Left cardiac atrium (tissue), 4 donors: ENCODE data around the gene BANF2. TPM values are rescaled to one million over a fixed set of nuclear protein-coding genes. Genes with fewer than 3 reads are reported as not detected.
A peak's percentile ranks its signal among the peaks of the same experiment; 100 is the strongest.
"Not testable (repeated sequence)": the region's sequence is repeated elsewhere in the genome, so short reads cannot be mapped to it uniquely, and the experiment has no call there.

Experiments used
- ATAC-seq, 2 donors: fragments of 200-7000 bp; cut with Tn5 transposase; one replicate each; pipeline ENCODE4 v1.9.1; 2020; ENCODE audit warnings: mild to moderate bottlenecking in 2 of 2, moderate library complexity in 2 of 2
- DNase-seq: peaks from one replicate; pipeline ENCODE4 v3.0.0-alpha.2; 2020
- intact Hi-C, 2 donors: fragments of 100-400 bp; cut with DNase I; formaldehyde crosslinking; loops; one replicate each; pipeline versions ENCODE4 v1.14.1 to v1.15.1; 2022 to 2023
- long read RNA-seq: library from polyadenylated mRNA; unstranded; transcript quantifications from one replicate; pipeline ENCODE4 v2.0.0, GENCODE V29; 2021
- total RNA-seq, 2 donors: library from RNA; stranded (reverse); fragmentation: NEBNext Ultra II Directional; extraction: Animal tissue kit (Norgen Biotek cat#: 25700); gene quantifications; one replicate each; pipeline ENCODE4 v1.2.1, GENCODE V29; 2021
- donor health status: DM: no; HTN: yes; CAD: no.
- donor health status: DM: no; HTN: yes; CAD: no; lungs with severe emphysema.
- donor health status: DM: yes; HTN: yes; CAD: no.
- donor health status: Dilated cardiomyopathy.

The BANF2 gene
- not detected for total RNA-seq
- long read RNA-seq = 0 reads

GRCh38 chr20:17699931-17700351, at the start of gene BANF2:
Gene BANF2, plus strand, starts transcription at chr20:17699966. Its CDS starts 25,060 bp downstream, at chr20:17725026.
- intact Hi-C loops = no loop called here
- ATAC-seq (no peak), DNase-seq (no peak)

DNA sequence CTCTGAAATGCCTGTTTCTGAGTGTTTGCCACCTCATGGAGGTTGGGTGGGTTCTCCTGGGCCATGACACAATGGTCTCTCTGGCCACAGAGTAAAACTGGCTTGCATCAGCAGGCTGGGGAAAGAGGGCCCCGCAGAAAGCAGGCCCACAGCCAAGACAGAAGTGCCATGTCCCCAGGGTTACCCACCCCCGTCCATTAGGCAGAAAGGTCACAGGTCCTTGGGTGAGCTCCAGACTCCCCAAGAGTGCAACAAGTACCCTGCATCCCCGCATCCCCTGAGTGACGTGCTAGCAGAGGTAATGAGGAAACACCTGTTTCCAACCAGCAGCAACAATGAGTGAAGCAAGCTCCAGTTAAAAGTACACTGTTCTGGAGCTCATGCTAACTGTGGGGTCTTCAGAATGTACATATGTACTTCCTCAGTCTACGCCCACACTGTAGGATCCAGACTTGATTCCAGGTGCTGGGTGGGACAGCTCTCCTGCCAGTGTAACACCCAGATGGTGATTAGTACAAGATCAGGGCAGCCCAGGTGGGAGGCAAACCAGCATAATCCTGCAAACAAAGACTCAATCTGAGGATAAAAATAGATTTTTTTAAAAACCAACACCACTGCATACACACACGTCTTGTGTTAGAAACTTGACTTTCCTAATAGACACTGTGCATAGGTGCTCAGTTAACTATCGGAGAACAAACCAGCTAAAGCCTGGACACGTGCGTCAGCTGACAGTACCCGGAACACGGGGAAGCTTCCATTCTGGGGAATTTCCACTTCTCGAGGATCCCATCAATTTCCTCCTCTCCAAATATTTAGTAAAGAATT, 49.3 kb upstream of the BANF2 start:
- peak; percentile 19 for DNase-seq
- no peak for ATAC-seq
- intact Hi-C loops = no loop called here

- DNase-seq (peak; percentile 7), ATAC-seq (peak in 1 of 2 donors; percentile 9)
- intact Hi-C loops = no loop called here
Measured at GRCh38 chr20:17651129-17651759, 48.5 kb upstream of the BANF2 start.

GRCh38 chr20:17651760-17652388, 47.9 kb upstream of the BANF2 start:
- ATAC-seq (no peak), DNase-seq (peak; percentile 15)
- intact Hi-C loops = no loop called here

GRCh38 chr20:17652411-17652810, 47.4 kb upstream of the BANF2 start:
- intact Hi-C loops = no loop called here
- DNase-seq = peak; percentile 18
- no peak for ATAC-seq

DNA sequence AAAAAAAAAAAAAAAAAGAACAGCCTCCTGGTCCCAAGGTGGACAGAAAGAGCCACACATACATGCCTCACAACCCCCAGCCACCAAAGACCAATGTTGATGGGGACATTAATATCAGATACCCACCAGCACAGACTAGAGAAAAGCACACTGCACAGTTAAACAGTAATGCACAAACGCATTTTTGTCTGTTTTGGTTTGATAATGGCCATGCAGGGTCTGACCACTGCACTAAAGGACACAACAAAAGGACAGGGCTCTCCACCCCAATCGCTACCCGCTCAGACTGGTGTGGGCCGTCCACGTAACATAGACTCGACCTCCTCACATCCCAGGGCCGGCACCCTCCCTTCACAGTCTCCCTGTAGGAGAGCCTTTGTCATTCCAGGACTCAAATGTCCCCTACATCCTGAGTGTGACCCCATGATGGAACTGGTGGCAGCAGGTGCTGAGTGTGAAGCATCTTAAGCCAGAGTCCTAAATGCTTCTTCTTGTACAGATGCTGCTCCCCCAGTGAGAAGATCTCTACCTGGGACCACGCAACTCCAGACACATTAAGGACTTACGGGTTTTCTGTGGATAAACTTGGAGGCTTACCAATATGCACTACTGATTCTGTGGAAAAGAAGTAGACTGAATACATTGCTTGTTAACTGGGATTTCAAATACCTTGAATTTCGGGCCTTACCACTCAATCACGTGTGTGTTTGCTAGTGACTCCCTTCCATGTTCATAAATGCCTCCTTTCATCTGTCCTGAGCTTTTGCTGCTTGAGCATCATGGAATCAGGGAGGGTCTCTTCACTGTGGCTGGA, 45.7 kb upstream of the BANF2 start:
- ATAC-seq (no peak), DNase-seq (peak; percentile 15)
- intact Hi-C loops = no loop called here

DNA sequence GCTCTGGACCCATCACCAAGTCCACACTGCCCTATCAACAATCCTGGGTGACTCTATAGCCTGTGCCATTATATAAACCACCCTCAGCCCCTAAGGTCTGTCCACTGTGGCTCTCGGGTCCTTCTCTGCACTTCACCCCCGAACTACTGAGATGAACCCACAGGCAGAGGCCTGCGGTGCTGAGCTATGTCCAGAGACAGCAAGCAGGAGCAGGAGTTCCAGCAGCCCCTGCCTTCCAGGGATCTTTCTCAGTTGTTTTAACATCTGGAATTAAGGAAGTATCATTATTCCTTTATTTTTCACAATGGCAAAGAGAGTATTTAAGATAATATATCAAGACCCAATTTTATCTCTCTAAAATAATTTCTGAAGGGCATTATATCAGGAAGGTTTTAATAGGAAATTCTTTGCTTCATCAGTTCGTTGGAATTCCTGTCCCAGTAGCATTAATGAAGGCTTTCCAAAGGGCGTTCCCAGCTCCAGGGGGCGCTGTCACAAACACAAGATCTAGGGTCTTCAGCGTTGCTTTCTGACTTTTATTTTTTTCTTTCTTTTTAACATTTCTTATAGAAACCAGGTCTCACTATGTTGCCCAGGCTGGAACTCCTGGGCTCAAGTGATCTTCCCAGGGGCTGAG, 45.0 kb upstream of the BANF2 start:
- peak in 1 of 2 donors; percentile 3 for ATAC-seq
- intact Hi-C loops = no loop called here

GRCh38 chr20:17655286-17655651, 44.5 kb upstream of the BANF2 start:
- ATAC-seq (peak; percentile 24 to 29), DNase-seq (peak; percentile 14)
- intact Hi-C loops = no loop called here

More for the DNA sequence above, 45.0 kb upstream of the BANF2 start:
- DNase-seq = peak; percentile 57

- ATAC-seq (peak in 1 of 2 donors; percentile 18), DNase-seq (peak; percentile 18)
- intact Hi-C loops = no loop called here
Measured at GRCh38 chr20:17655865-17656479, 43.8 kb upstream of the BANF2 start.

DNA sequence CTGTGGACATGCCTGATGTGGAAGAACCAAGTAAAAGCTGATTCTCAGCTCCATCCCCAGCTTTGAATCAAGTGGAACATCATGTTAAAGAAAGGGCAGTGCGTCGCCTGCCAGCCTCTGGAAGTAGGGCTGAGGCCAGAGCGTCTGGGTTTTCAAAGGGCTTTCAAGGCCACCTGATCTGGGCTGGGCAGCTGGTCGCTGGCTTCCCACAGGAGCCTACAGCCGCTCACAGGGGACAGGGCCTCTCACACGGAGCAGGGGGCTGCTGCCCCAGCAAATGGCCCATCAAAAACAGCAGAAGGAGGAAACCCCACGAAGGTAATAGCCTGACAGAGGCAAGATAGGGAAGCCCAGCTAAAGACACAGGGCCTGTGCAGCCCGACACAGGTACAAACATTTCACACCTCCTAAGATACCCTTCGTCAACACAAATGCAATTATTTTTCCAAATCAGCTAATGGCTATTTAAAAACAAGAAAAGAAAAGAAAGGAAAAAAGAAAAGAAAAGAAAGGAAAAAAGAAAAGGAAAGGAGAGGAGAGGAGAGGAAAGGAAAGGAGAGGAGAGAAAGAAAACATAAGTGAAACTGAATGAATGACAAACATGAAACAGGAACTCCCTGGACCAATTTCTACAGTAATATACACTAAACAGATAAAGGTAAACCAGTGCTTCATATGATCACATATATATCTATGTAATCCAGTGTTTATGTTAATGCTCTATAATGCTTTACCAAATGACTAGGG, 42.5 kb upstream of the BANF2 start:
- peak; percentile 11 for DNase-seq
- intact Hi-C loops = no loop called here
- ATAC-seq = peak in 1 of 2 donors; percentile 56

DNA sequence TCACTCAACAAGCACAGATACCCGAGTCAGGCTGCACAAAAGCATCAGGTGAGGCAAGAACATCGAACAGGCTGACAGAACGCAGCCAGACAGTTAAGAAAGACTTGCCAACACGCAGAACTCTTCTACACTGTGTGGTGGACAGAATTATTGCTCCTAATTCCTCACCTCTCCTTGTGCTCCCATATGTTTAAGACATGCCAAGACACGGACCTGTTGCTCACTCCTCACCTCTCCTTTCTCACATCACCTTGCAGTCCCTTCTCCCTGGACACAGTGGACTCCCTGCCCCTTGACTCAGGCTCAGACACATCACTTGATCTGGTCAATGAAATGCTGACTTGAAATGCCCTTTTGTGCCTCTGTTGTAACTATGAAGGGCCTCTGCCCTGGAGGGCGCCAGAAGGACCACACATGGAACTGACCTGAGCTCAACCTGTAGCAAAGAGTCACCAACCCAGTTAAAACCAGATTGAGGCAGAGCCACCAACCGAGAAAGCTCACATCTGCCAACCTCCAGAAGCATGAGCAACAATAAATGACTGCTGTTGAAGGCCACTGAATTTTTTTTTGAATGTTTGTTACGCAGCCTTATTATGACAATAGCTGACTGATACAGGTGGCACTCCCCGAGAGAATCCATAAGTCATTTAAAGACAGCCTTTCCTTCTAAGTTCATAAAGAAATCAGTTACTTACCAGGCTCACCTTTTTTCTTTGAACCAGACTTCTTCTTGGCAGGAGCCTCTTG, 41.7 kb upstream of the BANF2 start:
- intact Hi-C loops = no loop called here
- no peak for ATAC-seq
- no peak for DNase-seq

GRCh38 chr20:17658648-17658993, 41.1 kb upstream of the BANF2 start:
- intact Hi-C loops = no loop called here
- DNase-seq = no peak
- ATAC-seq = no peak

- ATAC-seq, intact Hi-C loops, DNase-seq: not testable (repeated sequence)
Measured at GRCh38 chr20:17659344-17659743, 40.4 kb upstream of the BANF2 start.

GRCh38 chr20:17659801-17660200, 40.0 kb upstream of the BANF2 start:
- intact Hi-C loops = loop anchor here in 1 of 2 donors (5.0 kb wide), 2 partner anchors 238 to 478 kb away; partner anchors contain the start of genes KAT14 and PET117

GRCh38 chr20:17660667-17661066, 39.1 kb upstream of the BANF2 start:
- ATAC-seq (peak in 1 of 2 donors; percentile 12), DNase-seq (peak; percentile 19)
- intact Hi-C loops = loop anchor here in 1 of 2 donors (5.0 kb wide), 2 partner anchors 237 to 477 kb away; partner anchors contain the start of genes KAT14 and PET117

More at GRCh38 chr20:17659801-17660200, 40.0 kb upstream of the BANF2 start:
- DNase-seq (peak; percentile 3), ATAC-seq (no peak)

GRCh38 chr20:17661121-17661744, 38.5 kb upstream of the BANF2 start:
- intact Hi-C loops = loop anchor here in 1 of 2 donors (5.0 kb wide), 2 partner anchors 236 to 476 kb away; partner anchors contain the start of genes KAT14 and PET117
- peak; percentile 13 to 41 for ATAC-seq
- DNase-seq = peak; percentile 13
